GM19023 (cell line): Measurements from ENCODE around the gene VIPR2.
"Not testable (repeated sequence)": the region's sequence is repeated elsewhere in the genome, so short reads cannot be mapped to it uniquely, and the experiment has no call there.

Source experiments
- ATAC-seq: cut with Tn5 transposase; IDR thresholded peaks from one replicate; pipeline ENCODE4 v1.9.1; 2021; ENCODE audit warnings: mild to moderate bottlenecking, moderate library complexity; ENCODE audit not compliant: unreplicated experiment

The VIPR2 gene

DNA sequence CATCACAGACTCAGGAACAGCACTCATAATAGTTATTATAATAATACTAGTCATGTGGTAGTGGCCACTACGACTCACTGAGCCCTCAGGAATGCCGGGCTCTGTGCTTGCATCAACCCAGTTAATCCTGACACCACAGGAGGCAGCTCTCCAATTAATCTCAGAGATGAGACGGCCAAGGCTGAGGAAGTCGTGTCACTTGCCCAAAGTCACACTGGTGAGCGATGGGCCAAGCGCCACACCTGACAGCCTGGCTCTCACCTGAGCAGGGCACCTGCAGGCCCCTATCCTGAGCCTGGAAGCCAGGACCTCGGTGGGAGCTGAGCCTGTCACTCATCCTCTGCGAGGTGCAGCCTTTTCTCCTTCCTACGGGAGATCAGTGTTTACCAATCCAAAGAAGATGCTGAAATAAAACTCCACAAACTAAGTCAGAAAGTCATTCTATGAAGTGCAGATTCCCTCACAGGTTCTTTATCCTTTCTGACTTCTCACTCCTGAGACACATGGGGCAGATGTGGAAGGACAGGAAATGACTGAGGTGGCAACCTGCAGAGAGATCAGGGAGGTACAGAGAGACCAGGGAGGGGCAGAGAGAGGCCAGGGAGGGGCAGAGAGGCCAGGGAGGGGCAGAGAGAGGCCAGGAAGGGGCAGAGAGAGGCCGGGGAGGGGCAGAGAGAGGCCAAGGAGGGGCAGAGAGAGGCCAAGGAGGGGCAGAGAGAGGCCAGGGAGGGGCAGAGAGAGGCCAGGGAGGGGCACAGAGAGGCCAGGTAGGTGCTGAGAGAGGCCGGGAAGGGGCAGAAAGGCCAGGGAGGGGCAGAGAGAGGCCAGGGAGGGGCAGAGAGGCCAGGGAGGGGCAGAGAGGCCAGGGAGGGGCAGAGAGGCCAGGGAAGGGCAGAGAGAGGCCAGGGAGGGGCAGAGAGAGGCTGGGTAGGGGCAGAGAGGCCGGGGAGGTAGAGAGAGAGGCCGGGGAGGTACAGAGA, 38.5 kb downstream of the VIPR2 start:
- no peak for ATAC-seq

DNA sequence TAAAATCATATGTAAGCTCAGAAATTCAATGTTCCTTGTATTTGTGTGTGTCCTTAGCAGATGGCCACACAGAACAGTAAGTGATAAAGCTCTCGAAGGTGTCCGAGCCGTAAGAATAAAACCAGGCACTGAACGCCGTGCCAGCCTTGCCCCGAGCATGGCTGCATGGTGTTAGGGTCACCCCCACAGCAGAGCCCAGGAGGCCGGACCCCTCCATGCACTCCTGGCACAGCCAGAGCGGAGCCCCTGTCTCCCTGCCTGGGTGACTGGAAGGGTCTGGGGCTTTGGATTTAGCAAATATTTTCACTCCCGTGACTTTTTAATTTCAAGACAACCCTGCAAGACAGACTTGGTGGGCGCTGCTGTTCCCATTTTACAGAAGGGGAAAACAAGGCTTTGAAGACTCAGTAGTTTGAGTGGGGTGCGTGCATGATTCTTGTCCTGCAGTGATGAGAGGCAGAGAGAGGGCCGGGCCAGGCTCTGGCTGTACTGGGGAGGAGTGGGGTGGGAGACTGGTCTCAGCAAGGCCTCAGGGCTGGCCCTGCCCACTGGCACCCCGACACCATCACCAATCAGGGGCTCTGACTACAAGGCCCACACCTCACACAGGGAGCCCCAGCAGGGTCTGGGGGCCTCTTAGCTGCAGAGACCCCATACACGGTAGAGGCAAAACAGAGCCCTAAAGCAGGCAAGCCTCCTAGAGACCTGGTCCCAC, 39.4 kb downstream of the VIPR2 start:
- no peak for ATAC-seq

DNA sequence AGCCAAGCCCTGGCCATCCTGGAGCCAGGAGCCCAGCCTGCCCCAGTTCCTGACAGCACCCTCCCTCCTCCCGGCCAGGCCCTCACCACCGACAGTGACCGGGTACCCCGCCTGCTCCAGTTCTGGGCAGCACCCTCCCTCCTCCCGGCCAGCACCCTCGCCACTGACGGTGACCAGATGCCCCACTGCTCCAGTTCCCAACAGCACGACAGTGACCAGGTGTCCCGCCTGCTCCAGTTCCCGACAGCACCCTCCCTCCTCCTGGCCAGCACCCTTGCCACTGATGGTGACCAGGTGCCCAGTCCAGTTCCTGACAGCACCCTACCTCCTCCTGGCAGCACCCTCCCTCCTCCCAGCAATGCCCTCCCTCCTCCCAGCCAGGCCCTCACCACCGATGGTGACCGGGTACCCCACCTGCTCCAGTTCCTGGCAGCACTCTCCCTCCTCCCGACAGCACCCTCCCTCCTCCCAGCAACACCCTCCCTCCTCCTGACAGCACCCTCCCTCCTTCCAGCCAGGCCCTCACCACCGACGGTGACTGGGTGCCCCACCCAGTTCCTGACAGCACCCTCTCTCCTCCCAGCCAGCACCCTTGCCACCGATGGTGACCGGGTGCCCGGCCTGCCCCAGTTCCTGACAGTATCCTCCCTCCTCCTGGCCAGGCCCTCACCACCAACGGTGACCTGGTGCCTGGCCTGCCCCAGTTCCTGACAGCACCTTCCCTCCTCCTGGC, 40.3 kb downstream of the VIPR2 start:
- ATAC-seq: no peak

DNA sequence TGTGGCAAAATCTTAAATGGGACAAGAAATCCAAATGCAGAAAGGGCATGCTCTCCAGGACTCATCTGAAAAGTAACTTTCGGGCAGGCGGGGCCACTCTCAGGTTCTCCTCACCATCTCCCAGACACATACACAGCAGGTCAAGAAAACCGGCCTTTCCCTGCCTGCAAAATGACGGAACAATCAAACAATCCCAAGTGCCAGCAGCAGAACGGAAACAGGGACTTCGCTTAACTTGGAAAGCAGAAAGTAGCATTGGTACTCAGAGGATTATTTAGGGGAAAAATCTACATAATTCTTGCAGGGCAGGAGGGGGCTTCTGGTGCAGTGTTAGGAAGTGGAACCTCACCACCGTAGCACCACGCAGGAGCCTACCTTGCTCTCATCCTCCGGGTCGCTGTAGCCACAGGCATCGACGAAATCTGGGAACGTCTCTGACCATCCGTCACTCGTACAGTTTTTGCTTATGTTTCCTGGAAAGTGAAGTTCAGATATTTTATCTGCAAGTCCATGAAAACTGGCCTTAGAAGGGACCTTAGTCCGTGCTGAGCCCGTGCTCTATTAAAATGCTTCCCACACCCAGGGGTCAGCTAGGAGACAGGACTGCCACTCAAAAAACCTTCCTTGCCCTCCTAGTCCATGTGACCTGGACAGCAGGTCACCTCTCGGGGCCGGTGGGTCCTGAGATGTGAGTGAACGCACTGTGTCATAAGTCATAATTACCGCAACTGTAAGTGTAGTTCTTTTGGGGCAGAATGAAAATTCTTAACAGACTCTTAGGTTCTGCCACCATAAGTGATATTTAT, 41.1 kb downstream of the VIPR2 start:
- ATAC-seq: no peak

DNA sequence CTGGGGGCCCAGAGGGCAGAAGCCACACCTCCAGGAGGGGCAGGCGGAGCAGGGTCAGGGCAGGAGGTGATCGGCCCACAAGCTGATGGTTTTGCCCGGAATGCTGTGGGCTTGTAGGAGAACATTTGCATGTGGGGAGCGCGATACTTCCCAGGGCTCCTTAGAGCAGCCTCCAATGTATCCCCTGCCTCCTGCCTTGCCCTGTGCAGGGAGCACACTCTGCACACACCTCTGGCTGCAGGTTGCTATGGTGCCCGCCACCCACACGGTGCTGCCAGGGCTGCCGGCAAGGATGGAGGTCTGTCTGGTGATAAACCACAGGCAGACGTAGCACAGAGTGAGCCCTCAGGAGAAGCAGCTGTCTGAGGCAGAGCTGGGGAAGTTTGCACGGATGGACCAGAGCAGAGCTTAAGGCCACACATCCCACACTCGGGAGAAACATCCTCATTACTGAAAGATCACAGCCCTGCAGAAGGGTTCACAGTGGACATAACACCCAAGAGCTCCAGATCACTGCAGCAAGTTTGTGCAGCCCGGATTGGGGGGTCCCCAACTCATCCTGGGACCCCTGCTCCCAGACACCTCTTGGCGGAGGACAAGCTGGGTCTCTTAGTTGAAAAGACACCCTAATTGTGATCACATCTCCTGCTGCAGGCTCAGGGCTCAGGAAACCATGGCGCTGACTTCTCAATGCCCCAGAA, 41.8 kb downstream of the VIPR2 start:
- no peak for ATAC-seq

DNA sequence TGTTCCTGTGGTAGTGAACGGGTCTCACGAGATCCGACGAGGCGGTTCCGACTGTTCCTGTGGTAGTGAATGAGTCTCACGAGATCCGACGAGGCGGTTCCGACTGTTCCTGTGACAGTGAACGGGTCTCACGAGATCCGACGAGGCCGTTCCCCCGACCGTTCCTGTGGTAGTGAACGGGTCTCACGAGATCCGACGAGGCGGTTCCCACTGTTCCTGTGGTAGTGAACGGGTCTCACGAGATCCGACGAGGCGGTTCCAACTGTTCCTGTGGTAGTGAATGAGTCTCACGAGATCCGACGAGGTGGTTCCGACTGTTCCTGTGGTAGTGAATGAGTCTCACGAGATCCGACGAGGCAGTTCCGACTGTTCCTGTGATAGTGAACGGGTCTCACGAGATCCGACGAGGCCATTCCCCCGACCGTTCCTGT, 43.0 kb downstream of the VIPR2 start:
- ATAC-seq: not testable (repeated sequence)

DNA sequence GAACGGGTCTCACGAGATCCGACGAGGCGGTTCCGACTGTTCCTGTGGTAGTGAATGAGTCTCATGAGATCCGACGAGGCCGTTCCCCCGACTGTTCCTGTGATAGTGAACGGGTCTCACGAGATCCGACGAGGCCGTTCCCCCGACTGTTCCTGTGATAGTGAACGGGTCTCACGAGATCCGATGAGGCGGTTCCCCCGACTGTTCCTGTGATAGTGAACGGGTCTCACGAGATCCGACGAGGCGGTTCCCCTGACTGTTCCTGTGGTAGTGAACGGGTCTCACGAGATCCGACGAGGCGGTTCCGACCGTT, 43.6 kb downstream of the VIPR2 start:
- not testable (repeated sequence) for ATAC-seq

DNA sequence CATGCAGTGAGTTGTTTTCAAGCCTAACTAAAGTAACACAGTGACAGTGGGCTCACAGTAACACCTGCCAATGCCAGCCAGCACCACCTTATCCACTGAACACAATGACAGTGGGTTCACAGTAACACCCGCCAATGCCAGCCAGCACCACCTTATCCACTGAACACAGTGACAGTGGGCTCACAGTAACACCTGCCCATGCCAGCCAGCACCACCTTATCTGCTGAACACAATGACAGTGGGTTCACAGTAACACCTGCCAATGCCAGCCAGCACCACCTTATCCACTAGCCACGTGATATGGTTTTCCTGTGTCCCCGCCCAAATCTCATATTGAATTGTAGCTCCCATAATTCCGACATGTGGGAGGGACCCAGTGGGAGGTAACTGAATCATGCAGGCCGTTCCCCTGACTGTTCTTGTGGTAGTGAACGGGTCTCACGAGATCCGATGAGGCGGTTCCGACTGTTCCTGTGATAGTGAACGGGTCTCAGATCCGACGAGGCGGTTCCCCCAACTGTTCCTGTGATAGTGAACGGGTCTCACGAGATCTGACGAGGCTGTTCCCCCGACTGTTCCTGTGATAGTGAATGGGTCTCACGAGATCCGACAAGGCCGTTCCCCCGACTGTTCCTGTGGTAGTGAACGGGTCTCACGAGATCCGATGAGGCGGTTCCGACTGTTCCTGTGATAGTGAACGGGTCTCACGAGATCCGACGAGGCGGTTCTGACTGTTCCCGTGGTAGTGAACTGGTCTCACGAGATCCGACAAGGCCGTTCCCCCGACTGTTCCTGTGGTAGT, 44.2 kb downstream of the VIPR2 start:
- ATAC-seq: not testable (repeated sequence)

DNA sequence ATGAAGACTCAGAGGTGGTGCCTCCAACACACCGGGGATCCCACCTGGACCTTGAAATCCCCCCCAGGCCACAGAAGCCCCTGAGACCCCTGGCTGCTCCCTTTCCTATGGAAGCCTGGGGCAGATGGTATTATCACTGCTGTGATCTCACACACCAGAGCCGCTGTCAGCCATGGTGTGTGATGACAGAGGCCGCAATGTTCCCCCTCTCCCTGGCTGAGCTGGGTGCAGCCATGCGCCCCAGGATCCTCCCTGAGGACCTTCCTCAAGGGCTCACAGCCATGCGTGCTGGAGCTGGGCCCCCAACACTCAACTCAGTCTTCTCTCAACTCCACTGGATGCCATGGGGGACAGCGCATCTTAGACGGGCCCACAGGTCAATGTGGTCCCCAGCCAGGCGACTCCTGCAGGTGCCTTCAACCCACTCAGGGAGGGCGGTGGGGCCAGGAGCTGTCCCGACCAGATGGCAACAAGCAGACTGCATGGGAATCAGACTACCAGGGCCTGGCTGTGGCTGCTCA, 44.9 kb downstream of the VIPR2 start:
- ATAC-seq: no peak

DNA sequence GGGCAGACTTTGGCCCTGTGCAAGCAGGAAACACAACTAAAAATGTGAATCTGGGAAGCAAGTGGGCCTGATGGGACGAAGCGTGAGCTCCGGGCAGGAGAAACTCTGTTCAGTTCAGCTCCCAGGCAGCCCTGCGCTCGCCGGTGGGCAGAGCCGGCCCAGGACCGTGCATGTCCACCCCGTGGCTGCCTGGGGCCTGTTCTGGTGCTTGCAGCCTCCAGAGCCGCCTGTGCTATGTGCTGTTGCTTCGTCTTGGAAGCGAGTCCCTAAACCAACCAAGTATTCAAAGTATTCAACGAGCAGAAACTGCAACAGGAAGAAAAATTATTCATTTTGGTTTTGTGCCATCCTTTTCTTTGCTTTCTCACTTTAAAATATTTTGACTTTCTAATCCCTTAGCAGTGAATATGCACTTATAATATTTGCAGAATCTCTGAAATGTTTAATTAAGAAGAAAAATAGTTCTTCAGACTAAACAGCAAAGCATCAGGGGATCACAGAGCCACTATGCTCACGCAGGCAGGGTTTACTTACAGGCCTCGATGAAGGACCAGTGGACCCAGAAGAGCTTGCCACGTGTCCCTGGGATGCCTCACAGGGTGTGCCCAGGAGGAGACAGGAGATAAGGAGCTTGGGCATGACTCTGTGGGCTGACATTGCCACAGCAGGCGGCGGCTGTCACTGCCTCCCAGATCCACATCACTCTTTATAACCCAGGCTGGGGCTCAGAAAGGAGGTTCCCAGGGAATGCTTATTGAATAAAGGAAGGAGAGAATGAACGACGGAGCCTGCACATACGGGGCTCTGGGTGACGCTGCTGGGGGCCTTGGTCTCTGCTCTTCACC, 45.6 kb downstream of the VIPR2 start:
- ATAC-seq: no peak

DNA sequence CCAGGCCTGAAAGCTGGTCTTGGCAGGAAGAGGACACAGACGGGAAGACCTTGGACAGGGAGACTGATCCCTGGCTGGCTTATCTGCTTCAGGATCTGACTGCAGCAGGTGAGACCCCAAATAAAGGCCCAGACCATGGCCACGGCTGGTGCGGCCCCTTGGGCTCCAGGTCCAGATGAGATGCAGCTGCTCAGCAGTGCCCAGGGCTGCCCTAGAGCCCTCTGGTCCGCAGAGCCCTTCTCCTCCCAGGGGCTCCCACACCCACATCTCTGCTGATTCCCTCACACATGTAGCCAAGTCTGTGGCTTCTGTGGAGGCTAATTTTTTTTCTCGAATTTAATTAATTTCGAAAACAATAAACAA, 46.3 kb downstream of the VIPR2 start:
- ATAC-seq: no peak

DNA sequence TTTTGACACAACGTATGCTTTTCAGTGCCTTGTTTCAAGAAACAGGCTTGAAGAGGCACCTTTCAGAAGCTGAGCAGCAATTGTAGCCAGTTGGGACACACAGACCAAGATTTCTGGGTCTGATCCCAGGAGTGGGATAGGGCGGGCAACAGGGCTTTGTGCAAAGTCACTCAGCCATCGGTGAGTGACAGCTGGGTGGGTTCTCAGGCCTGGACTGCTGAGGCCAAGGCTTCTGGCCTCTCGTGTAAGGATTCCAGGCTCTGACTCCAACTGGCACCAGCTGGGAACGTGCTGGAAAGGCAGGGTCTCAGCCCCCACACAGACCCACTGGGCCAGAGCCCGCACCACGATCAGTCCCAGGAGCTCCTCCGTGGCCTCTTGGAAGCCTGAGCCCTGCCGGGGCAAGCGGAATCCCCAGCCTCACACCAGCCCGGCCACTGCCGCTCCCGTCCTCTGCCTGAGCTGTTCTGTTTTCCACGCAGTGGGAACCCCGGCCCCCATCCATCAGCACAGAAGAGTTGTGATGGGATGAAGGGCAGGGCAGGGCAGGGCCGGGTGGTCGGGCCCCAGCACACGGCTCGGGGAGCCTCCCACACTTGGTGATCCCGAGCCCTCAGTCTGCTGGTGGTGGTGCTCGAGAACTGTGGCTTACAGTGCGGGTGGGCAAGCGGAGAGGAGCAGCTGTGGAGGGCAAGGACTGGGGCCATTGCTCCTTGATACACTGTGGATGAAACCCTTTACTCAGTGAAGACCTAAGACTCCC, 46.8 kb downstream of the VIPR2 start:
- no peak for ATAC-seq

DNA sequence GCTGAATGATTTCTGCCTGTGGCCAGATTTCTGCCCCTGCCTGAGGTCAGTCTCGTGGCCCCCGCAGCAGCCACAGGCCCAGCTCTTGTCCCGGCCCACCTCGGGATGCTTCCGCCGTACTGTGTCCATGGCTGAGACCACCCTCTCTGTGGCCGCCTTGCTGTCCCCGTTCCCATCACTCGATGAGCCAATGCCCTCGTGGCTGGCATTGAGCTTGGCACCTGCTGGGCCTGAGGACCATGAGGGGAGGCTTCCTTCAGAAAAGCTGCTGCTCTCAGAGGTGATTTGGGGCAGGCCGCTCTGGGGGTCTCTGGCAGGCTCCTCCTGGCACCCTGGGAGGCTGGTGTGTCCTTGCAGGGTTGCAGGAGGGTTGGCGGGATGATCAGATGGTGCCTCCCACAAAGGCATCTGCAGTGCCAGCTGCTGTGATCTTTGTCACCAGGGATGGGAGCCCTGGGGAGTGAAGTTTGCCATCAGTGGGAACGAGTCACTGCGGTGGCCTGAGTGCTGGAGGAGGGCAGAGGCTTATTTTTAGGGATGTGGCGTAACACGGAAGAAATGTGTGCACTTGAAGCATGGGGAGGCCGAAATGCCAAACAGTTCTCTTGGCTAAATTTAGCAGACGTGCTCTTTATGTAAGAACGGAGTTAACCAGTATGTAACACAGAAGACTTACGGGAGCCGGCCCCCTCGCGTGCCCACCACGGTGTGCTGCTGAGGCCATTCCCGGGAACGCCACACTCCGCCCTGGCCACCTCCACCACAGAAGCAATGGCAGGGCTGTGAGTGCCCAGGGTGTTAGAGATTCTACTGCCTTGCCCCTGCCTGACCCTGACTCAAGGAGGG, 47.7 kb downstream of the VIPR2 start:
- no peak for ATAC-seq

DNA sequence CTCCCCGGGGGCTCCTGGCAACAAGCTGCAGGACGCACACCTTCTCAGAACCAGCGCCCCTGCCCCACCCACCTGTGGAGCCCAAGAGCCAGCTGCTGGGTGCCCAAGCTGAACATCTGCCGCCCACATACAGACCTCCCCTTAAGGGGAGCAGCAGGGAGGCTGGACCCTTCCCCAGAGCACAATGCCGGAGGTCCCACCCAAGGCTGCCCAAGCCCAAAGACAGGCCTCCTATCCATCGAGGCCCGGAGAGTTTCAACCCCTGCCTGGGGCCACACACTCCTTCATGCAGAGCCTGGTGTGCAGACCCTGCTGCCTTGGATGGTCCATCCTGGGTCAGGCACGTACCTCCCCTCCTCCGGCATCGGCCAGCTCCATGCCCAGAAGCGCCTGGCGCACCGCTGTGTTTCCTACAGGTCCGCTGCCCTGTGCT, 48.7 kb downstream of the VIPR2 start:
- no peak for ATAC-seq

DNA sequence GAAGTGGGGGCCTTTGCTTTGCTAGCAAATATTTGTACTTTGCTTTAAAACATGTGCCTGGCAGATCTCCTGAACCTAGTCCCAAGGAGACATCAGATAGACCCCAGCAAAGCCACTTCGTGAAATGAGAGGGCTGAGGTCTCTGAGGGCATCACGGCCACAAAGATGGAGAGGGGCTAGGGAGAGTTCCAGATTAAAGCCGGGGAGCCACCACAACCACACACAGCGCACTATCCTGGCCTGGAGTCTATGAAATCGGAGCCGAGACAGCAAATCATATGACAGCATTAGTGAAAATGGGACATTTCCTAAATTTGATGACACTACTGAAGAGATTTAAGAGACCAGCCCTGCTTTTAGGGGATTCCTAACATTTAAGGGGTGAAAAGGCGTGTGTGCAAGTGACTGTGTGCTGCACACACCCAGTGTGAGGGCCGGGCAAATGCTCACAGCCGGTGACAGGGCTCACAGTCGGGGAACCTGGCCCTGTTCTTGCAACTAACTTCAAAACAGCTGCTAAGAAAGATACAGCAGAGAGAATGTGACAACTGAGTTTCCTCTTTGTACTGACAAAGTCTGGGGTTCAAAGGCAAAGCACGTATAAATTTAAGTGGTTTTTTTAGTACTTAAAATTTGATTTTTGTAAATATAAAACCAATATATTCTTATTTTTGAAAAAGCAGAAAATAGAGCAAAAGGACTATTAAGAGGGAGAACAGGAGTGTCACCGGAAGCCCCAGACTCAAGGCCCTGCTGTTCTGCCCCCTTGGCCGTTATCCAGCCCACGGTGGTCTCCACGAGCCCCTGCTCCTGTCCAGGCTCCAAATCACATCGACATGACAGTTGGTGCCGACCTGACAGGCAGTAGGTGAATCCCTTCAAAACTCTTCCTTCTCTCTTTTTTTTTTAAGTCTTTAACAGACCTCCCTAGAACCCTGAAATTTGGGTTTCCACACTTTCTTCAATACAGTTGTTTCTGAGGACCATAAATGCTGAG, 49.5 kb downstream of the VIPR2 start:
- ATAC-seq: no peak
